ENCODE data around the gene PDCD11.

DNA sequence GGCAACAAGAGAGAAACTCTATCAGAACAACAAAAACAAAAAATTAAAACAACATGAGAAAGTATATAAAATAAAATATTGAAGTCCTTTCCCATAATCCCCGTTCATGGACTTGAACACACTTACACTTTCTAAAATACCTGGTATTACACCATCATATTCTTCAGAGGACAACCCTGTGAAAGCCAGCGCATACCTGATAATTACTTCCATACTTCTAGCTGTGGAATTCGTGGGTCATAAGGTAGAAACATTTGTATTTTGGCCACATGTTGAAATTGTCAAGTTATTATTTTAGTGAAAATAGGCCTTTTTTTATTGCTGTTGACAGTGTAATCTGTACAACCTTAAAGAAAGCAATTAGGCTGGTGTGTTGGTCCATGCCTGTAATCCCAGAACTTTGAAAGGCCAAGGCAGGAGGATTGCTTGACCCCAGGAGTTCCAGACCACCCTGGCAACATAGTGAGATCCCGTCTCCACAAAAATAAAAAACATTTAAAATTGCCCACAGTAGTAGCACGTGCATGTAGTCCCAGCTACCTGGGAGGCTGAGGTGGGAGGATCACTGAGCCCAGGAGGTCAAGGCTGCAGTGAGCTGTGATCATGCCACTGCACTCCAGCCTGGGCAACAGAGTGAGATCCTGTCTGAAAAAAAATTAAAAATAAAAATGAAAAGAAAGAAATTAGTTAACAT, 40.4 kb upstream of the PDCD11 start:
- TF ChIP-seq, protein P1, sequence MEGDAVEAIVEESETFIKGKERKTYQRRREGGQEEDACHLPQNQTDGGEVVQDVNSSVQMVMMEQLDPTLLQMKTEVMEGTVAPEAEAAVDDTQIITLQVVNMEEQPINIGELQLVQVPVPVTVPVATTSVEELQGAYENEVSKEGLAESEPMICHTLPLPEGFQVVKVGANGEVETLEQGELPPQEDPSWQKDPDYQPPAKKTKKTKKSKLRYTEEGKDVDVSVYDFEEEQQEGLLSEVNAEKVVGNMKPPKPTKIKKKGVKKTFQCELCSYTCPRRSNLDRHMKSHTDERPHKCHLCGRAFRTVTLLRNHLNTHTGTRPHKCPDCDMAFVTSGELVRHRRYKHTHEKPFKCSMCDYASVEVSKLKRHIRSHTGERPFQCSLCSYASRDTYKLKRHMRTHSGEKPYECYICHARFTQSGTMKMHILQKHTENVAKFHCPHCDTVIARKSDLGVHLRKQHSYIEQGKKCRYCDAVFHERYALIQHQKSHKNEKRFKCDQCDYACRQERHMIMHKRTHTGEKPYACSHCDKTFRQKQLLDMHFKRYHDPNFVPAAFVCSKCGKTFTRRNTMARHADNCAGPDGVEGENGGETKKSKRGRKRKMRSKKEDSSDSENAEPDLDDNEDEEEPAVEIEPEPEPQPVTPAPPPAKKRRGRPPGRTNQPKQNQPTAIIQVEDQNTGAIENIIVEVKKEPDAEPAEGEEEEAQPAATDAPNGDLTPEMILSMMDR (IDR thresholded peaks at IDR 0.05; ENCODE audit: low read depth, low read length, poor library complexity, severe bottlenecking), result no peak
- no peak for TF ChIP-seq EZH2phosphoT487 (IDR thresholded peaks at IDR 0.05; ENCODE audit: borderline replicate concordance, low read length)

All from DOHH2 (cell line).